ENCODE measurements around the gene PEX16.
"Not testable (repeated sequence)": the region's sequence is repeated elsewhere in the genome, so short reads cannot be mapped to it uniquely, and the experiment has no call there.

The PEX16 gene

DNA sequence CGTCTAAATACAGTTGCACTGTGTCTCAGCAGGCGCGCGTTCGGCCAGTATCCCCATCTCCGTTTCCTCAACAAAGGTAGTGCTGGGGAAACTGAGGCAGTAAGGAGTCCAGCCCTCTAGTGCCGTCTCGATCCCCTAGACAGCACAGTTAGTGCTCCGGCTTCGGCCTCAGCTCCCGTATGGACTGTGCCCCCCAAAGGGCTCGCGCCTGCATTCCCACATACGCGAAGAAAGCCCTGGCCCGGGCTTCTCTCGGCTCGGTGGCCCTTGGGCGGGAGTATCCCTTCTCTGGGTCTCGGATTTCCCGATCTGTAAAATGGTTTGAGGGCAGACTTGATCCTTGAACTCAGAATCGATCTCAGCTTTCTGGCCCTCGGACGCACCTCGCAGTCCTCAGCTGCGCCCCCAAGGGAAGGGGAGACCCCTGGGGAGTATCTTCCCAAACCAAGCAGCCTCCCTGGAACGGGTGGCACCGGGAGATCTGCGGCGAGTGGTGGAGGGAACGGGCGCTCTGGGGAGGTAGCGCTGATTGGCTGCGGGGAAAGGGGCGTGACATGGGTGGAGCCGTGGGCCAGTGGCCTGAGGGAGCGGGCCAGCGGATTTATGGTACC, 759 bp upstream of the PEX16 start:
- peak; percentile 42 for DNase-seq (ENCODE audit: low read depth)

DNA sequence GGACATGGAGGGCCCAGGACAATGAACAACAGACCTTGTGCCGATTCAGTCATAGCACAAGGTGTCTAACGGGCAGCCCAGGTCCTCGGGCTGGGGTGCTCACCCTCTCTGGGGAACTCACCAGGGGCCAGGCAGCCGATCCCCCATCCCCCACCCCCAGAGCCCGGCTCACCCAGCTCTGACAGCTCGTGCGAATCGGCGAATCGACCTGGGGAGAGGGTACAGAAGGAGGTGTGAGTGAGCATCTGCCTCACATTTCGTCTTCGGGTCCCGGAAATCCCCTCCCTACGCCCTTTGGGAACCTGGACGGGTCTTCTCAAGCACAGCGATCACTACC, 423 bp downstream of the PEX16 start:
- no peak for DNase-seq (ENCODE audit: low read depth)

DNA sequence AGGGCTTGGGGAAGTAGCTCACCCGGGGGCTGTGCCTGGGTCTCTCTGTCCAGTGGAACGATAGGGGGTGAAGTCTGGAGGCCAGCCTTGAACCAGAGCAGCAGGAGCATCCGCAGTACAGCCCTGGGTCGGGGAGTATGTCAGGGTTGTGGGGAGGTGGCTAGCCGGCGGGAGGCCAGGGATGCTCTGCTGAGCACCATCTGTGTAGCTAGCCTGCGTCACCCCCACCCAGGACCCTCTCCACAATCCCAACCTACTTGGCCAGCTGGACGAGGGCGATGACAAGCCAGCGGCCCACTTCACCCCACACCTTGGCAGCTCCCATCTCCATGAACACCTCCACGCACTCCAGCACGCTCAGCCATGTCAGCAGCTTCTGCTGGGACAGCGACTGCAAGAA, 2.2 kb downstream of the PEX16 start:
- DNase-seq (ENCODE audit: low read depth), result no peak

DNA sequence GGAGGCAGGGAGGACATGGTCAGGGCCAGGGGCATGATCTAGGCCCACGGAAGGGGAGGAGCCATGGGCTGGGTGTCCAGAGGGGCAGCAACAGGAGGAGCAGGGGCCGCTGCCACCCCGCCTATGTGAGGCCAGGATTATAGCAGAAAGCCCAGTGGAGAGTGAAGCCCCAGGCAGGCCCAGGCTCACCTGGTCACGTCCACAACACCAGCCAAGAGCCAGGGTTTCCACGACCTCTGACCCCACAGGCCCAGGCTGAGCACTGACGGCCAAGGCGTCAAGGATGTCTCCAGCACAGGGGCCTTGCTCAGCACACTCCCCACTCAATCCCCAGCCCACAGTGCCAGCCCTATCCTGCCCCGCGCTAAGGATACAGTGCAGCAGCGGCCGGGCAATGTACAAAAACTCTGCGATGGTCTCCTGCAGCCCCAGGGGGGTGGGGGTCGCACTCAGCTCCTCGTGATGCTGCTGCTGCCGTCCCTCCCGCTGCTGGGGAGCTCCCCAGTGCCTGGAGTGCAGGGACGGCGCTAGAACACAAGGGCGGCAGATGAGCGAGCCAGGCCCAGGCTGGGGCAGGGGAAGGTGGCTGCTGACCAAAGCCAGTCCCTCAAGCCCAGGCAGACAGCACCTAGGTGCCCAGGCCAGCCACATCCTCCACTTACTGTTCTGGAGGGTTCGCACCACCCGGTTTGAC, 3.6 kb downstream of the PEX16 start:
- no peak for DNase-seq (ENCODE audit: low read depth)

DNA sequence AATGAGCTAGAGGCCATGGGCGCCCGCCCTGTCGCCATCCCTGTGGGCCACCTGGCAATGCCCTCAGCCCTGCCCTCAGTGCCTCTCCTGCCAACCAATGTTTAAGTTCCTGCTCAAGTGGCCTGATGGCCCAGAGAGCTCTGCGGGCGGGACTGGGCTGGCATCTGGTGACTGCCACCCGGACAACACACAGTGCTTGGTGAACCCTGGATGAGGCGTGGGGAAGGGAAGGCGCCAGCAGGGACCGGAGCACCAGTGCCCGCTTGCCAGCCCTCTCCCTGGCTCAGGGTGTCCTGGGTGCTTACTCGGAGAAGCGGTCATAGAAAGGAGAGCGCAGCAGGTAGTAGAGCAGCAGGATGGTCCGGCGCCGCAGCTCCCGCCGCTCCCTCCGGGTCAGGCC, 4.2 kb downstream of the PEX16 start:
- DNase-seq (ENCODE audit: low read depth), result no peak

DNA sequence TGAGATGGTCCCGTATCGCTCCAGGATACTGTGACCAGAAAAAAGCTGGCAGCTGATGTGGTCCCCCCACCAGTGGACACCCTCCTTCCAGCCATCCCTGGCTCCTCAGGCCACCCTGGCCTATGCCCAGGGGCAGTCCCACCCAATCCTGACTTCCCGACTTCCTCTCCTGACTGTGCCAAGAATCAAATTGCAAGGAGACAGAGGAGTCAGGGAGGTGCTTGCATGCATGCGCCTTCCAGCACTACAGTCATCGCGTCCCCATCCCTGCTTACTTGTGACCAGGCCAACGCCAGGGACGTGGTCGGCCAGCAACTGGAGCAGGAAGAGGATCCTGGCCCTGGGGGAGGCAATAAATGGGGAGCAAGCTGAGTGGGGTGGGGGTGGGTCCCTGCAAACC, 7.1 kb downstream of the PEX16 start:
- no peak for DNase-seq (ENCODE audit: low read depth)

DNA sequence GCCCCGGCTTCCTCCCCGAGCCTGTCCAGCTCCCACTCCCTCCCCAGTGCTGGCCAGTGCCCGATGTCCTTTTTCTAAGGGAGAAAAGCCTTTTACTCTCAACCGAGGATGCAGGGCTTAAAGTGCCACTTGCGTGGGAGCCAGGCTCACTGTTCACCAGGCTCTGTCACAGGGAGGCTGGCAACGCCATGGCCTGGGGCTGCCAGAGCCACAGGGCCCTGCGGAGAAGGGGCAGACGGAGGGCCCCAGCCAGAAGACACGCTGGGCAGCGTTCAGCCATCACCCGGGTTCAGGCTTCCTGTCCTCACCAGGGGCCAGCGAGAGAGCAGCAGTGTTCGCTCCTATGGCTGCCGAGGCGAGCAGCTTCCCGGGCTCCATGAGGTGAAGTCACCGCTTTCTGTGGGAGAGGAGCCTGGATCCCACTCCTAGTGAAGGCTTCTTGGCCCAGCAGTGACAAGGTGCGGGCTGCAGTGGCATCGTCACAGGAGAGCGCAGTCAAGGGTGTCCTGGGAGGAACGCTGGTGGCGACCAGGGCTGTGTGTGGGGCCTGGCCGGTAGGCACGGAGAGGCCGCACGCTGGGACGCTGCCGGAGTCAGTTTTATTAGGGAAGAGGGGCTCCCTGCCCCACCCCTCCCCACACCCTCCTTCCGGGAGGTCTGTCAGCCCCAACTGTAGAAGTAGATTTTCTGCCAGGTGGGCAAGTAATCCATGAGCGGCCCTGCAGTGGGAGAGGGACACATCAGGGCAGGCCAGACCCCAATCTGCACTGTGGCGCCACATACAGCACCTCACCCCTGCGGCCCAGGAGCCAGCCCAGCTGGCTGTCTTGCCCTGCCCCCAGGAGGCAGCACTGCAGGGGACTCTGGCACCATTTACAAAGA, 7.8 kb downstream of the PEX16 start:
- DNase-seq (ENCODE audit: low read depth), result no peak

DNA sequence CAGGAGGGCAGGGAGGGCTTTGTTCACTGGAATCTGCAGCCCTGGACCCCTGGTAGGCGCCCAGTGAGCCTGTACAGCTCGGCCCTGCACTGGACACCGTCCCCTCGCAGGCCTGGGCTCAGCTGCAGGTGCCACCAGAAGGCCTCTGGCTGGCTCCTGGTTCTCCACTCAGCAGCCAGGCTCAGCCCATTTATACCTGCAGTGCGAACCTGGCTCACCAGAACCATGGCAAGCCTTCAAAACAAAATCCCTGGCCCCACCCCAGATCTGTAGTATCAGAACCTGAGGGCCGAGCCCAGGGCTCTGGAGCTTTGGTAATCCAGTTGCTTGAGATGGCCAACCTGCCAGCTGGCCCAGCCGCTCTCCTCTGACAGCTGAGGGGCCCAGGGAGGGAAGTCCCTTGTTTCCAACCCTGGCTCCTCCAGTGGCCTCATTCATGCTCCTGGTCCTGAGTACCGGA, 9.7 kb downstream of the PEX16 start:
- no peak for DNase-seq (ENCODE audit: low read depth)

DNA sequence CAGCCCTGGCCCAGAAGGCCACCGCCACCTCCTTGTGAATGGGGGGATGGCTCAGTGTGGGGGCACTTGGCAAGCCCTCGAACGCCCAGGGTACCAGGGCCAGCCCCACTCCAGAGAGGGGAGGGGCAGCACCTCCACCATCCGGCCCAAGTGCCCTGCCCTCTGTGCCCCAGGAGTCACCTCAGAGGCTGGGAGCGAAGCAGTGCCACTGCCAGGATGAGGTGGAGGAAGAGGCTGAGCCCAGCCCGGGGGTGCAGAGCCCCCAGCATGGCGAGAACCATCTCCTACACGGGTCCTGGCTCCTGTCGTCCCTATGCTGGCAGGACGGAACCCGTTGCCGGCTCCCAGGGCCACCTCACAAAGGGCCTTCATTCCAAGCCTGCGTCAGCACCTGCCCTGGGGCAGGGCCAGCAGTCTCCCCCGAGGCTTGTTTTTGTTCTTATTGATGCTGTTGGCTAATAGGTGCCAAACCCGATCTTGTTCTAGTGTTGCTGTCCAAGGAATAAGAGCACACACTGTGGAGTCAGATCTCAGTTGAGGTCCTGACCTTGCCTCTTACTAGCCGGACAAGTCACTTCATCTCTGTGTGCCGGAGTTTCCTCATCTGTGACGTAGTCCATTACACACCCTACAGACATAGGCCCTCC, 10.6 kb downstream of the PEX16 start, which contains the start of gene FREY1:
FREY1 (minus strand) TSS at position 307 of the 647 bp plus-strand sequence; CDS start at position 281, 26 bp downstream.
- DNase-seq (ENCODE audit: low read depth), result no peak

DNA sequence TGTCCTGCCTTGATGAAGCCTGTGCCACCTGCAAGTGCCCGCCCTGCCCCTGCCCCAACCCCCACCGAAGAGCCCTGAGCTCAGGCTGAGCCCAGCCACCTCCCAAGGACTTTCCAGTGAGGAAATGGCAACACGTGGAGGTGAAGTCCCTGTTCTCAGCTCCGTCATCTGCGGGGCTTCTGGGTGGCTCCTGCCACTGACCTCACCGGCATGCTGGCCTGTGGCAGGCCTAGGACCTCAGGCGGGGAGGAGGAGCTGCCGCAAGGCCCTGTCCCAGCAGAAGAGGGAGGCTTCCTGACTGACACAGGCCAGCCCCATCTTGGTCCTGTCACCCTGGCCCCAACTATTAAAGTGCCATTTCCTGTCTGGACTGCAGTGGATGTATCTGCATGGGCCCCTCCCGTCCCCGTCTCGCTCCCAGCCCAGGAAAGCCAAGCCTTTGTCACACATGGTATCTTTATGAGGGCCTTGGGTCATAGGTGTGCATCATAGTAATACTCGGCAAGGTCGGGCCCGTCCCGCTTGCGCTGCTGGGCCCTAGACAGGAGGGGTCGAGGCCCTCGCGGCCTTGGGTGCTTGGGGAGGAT, 11.5 kb downstream of the PEX16 start:
- DNase-seq (ENCODE audit: low read depth), result no peak

DNA sequence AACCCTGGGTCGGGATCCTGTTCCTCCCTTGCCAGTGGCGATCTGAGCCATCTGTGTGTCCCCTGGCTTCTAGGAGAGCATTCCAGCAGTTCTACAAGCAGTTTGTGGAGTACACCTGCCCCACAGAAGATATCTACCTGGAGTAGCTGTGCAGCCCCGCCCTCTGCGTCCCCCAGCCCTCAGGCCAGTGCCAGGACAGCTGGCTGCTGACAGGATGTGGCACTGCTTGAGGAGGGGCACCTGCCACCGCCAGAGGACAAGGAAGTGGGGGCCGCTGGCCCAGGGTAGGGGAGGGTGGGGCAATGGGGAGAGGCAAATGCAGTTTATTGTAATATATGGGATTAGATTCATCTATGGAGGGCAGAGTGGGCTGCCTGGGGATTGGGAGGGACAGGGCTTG, 12.1 kb downstream of the PEX16 start:
- not testable (repeated sequence) for DNase-seq (ENCODE audit: low read depth)

DNA sequence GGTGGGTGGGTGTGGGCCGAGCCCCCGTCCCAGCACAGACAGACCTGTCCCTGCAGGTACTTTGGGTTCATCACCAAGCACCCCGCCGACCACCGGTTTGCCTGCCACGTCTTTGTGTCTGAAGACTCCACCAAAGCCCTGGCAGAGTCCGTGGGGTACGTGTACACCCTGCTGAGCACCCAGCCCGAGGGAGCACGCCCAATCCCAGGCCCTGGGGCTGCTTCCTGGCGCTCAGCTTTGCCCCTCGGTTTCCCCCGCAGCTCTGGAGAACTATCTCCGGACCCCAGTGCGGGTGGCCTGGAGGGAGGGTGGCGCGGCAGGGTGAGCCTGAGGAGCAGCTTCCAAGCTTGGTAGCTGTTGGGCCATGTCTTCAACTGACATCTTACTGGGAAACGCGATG, 12.6 kb downstream of the PEX16 start:
- DNase-seq (ENCODE audit: low read depth), result no peak

DNA sequence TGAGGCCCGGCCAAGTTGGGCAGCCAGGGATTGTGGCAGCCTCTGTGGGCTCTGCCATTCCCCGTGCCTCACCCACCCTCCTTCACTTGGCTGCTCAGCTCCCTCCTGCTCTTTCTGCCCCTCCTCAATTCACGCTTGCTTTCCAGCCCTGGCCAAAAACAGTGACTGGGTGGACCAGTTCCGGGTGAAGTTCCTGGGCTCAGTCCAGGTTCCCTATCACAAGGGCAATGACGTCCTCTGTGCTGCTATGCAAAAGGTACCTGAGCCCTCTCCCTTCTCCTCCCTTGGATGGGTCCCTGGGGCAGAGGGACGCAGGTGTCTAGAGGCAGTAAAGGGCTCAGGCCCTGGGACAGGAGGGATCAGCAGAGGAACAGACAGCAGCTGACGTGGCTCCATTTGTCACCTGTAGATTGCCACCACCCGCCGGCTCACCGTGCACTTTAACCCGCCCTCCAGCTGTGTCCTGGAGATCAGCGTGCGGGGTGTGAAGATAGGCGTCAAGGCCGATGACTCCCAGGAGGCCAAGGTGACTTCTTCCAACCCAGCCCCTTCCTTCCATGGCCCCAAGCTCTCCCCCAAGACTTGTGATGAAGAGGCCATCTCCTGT, 13.3 kb downstream of the PEX16 start:
- DNase-seq (ENCODE audit: low read depth), result no peak

DNA sequence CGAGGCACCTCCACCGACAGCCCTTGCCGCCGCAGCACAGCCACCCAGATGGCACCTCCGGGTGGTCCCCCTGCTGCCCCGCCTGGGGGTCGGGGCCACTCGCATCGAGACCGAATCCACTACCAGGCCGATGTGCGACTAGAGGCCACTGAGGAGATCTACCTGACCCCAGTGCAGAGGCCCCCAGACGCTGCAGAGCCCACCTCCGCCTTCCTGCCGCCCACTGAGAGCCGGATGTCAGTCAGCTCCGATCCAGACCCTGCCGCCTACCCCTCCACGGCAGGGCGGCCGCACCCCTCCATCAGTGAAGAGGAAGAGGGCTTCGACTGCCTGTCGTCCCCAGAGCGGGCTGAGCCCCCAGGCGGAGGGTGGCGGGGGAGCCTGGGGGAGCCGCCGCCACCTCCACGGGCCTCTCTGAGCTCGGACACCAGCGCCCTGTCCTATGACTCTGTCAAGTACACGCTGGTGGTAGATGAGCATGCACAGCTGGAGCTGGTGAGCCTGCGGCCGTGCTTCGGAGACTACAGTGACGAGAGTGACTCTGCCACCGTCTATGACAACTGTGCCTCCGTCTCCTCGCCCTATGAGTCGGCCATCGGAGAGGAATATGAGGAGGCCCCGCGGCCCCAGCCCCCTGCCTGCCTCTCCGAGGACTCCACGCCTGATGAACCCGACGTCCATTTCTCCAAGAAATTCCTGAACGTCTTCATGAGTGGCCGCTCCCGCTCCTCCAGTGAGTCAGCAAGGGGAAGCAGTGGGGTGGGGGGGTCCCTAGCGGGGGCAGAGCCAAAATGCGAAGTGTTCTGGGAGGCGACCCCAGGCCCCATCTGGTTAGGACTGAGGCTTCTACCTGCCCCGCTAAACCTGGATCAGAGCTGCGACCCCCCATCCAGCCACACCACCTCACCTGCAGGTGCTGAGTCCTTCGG, 15.0 kb downstream of the PEX16 start:
- DNase-seq (ENCODE audit: low read depth), result no peak

DNA sequence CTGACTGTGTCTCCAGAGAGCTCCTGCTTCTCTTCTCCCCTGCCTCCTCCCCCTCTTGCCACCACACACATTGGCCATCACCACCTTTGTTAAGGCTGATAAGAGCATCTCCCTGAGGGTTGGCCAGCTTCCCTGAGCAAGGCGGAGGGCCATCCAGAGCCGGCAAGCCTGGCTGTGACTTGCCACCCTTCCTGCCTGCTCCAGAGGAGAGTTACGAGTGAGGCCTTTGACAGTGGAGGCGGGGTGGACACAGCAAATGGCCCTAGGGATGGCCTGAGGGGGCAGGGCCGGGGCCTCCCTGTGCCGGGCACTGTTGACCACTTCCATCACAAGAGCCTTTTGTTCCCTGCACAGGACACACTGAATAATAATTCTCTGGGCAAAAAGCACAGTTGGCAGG, 16.1 kb downstream of the PEX16 start:
- no peak for DNase-seq (ENCODE audit: low read depth)

DNA sequence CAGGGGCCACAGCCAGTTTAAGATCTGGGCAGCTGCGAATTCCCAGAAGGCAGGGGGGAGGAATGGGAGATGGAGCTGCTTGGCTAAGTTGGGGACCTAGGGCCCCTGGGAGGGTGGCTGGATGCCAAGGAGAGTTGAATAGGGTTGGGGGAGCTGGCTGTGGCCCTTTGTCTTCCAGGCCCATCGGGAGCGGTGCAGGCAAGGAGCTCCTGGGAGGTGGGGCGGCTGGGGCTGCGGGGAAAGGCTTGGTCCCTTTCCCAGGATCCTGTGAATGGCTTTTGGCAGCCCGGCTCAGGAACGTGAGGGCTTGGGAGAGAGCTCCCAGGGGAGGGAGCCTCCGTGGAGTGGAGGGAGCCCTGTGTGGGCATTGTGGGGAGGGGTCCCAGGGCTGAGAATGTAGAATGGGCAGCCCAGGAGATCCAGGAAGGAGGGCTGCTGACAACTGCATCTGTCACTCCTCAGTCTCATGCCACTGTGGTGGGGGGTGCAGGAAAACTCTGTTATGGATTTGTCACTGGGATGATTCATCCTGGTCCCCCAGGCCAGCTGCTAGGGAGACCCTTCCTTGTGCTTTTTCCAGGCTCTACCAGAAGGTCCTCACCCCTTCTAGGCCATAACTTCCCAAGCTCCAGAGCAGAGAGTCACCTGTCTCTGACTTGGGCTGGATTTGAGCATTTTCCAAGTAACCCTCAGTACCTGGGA, 16.6 kb downstream of the PEX16 start:
- no peak for DNase-seq (ENCODE audit: low read depth)

DNA sequence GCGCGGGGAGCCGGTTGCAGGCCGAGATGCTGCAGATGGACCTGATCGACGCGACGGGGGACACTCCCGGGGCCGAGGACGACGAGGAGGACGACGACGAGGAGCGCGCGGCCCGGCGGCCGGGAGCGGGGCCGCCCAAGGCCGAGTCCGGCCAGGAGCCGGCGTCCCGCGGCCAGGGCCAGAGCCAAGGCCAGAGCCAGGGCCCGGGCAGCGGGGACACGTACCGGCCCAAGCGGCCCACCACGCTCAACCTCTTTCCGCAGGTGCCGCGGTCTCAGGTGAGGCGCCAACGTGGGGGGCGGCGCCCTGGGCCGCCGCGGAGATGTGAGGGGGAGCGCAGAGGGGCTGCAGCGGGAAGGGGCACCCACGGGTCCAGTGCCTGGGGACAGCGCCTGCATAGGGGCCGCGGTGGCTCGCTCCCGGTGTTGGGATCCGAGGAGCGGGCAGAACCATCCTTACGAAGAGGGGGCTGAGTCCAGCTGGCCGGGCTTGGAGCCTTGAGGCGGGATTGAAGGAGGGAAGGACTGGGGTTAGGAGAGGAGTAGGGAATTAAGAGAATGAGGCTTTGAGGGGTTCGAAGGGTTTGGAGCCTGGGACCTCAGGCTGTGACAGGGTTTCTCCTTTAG, 17.4 kb downstream of the PEX16 start:
- DNase-seq (ENCODE audit: low read depth), result not testable (repeated sequence)

DNA sequence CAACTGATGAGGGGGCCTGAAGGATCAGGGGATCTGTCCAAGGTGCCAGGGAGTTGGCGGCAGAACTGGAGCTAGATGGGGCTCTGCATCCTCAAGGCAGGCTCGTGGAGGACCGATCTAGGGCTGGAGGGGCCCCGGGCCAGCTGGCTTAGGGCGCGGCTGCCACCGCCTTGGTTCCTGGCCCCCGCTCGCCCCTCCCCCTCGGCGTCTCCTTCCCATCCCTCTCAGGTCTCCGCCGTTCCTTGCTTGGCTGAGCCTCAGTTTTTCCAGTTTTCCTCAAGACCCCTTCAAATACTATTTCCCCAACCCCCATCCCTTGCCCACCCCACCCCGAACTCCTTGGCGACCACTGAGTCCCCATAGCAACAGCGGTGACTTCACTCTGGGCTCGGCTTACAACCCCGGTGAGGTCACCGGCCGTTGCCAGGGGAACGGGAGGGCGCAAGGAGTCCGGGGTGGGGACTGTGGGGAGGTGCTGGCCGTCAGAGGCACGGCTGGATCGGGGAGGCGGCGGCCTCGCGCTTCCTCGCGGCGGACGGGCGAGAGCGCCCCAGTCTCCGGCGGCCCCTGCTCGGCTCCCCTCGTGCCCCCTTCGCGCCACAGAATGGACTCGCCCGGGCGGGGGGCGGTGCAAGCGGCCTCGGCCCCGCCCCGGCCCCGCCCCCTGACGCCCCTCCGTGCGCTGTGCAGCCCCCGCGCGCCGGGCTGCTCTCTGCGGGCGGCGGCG, 18.1 kb downstream of the PEX16 start:
- DNase-seq (ENCODE audit: low read depth), result peak; percentile 80

DNA sequence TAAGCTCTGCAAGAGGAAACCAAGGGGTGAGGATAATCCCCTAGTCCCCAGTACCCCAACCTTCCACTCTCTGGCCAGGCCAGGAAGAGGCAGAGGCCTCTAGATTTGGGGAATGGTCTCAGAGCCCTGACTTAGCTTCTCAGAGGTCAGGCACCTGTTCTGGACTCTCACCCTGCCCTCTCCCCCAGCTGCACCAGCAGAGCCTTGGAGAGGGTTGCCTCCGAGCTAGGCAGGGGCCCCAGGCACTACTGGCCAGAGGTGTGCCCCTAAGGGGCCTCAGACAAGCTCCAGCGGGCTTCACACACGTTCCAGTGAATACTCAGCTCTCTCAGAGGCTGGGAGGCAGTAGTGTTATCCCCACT, 18.6 kb downstream of the PEX16 start:
- DNase-seq (ENCODE audit: low read depth), result no peak

All from fibroblast of the conjunctiva (primary cell).